K562 (cell line): ENCODE results near the gene ADGRG1. TPM values are rescaled to one million over a fixed set of nuclear protein-coding genes. Genes with fewer than 3 reads are reported as not detected.
A peak's percentile ranks its signal among the peaks of the same experiment; 100 is the strongest.

Experiments used
- BCL6 ChIP-seq: fragments of 250-450 bp; sonication (Bioruptor Pico); IDR thresholded peaks from 2 replicates; pipeline ENCODE4 v1.4.0; 2020
- EP300 ChIP-seq: IDR thresholded peaks from 2 replicates; pipeline ENCODE4 v1.6.1; 2012; ENCODE audit warnings: low read length, improper control_type of control experiment
- ETV1 ChIP-seq: fragments of 450-650 bp; conservative IDR thresholded peaks from 2 replicates; pipeline ENCODE4 v1.6.1; 2016; ENCODE audit warnings: missing genetic modification characterization, control low read depth, low read depth, missing compliant biosample characterization
- GABPB1 ChIP-seq: sonication (generic); formaldehyde crosslinking; IDR thresholded peaks from 2 replicates; pipeline ENCODE4 v1.8.0; 2022; ENCODE audit warnings: mild to moderate bottlenecking, missing genetic modification reagents
- ID3 ChIP-seq, 2 experiments: fragments of 250-450 bp in 1 of 2; fragments of 450-650 bp in 1 of 2; sonication (Bioruptor Pico) in 1 of 2; IDR thresholded peaks; 2 replicates each; pipeline versions ENCODE4 v1.6.1 to v1.8.0; 2016 to 2021; ENCODE audit warnings: mild to moderate bottlenecking in 2 of 2, moderate library complexity in 2 of 2, missing compliant biosample characterization in 1 of 2, missing genetic modification characterization in 1 of 2
- JUN ChIP-seq, 2 experiments: sonication (generic) in 1 of 2; formaldehyde crosslinking in 1 of 2; IDR thresholded peaks; 2 replicates each; pipeline versions ENCODE4 v1.6.1 to v1.8.0; 2012 to 2022; ENCODE audit warnings: borderline replicate concordance in 2 of 2, mild to moderate bottlenecking in 2 of 2, improper control_type of control experiment in 1 of 2, low read depth in 1 of 2, low read length in 1 of 2, missing genetic modification reagents in 1 of 2
- SMAD2 ChIP-seq: fragments of 150-350 bp; IDR thresholded peaks from 2 replicates; pipeline ENCODE4 v1.6.1; 2014; ENCODE audit warnings: low read depth, mild to moderate bottlenecking, low read length
- TCF7L2 ChIP-seq: fragments of 150-350 bp; IDR thresholded peaks from 2 replicates; pipeline ENCODE4 v1.6.1; 2016; ENCODE audit warnings: low read depth, mild to moderate bottlenecking, low read length, moderate library complexity
- TFAM ChIP-seq: fragments of 250-450 bp; sonication (Bioruptor Pico); conservative IDR thresholded peaks from 2 replicates; pipeline ENCODE4 v1.5.0; 2021; ENCODE audit warnings: mild to moderate bottlenecking, moderate library complexity
- TRIM25 ChIP-seq: fragments of 450-650 bp; IDR thresholded peaks from 2 replicates; pipeline ENCODE4 v1.7.0; 2016; ENCODE audit warnings: borderline replicate concordance
- ZNF212 ChIP-seq: fragments of 450-650 bp; formaldehyde crosslinking; IDR thresholded peaks from 2 replicates; pipeline ENCODE4 v1.4.0; 2020; ENCODE audit warnings: mild to moderate bottlenecking
- ZNF592 ChIP-seq: fragments of 450-650 bp; IDR thresholded peaks from 2 replicates; pipeline ENCODE4 v1.6.1; 2017; ENCODE audit warnings: antibody characterized with exemption, mild to moderate bottlenecking
- polyA plus RNA-seq, 8 experiments: library from polyadenylated mRNA; depleted of rRNA in 4 of 8; stranded (reverse) in 5 of 8; unstranded in 3 of 8; fragments of >200 nt; fragmentation: Nextera tagmentation in 2 of 8; fragmentation: Illumina TruSeq in 1 of 8; extraction: Ambion mirVana in 2 of 8; extraction: Trizol in 1 of 8; gene quantifications; 2 replicates each; pipeline versions ENCODE4 v1.2.1 to v1.2.3, GENCODE V29; 2011 to 2014; ENCODE audit warnings: inconsistent platforms in 1 of 8, missing spikeins in 1 of 8
- total RNA-seq, 7 experiments: library from RNA; depleted of rRNA in 6 of 7; stranded (reverse); fragments of >200 nt in 6 of 7; fragmentation: Illumina TruSeq in 2 of 7; extraction: Trizol in 2 of 7; gene quantifications; 2 replicates each; pipeline versions ENCODE4 v1.2.1 to v1.2.3, GENCODE V29; 2011 to 2021; ENCODE audit warnings: low replicate concordance in 1 of 7
- TF ChIP-seq, protein P1 (sequence below): fragments of 450-650 bp; IDR thresholded peaks from 2 replicates; pipeline ENCODE4 v1.6.1; 2016
- TF ChIP-seq, protein P2 (sequence below): sonication (generic); formaldehyde crosslinking; IDR thresholded peaks from 2 replicates; pipeline ENCODE4 v1.8.1; 2023; ENCODE audit warnings: mild to moderate bottlenecking, missing genetic modification reagents

ADGRG1 gene
- total and polyA plus RNA-seq, 9 of the 15 experiments (the other 6 are each of a cell fraction or from before 2014, with no cell fraction given), result 0.04 to 0.31 (median 0.16) TPM; not detected in 6

- no peak for TF ChIP-seq BCL6 (CRISPR knock-in tag)
- no peak for TF ChIP-seq ETV1 (tag)
- no peak for TF ChIP-seq TCF7L2
- TF ChIP-seq ID3 (CRISPR knock-in tag; IDR thresholded peaks at IDR 0.05), result no peak
- peak; percentile 45; the same call in 1 of the 2 replicates for TF ChIP-seq ID3 (tag; IDR thresholded peaks at IDR 0.05)
- peak; percentile 51 for TF ChIP-seq ZNF592
- no peak for TF ChIP-seq SMAD2
- TF ChIP-seq EP300, result 0 out of 2 replicates have a peak, but pooled peaks have one; percentile 19
- TF ChIP-seq ZNF212, result no peak
- TF ChIP-seq JUN (IDR thresholded peaks at IDR 0.05; ENCODE audit: borderline replicate concordance, low read depth, low read length), result no peak
- TF ChIP-seq JUN (CRISPR knock-in tag; IDR thresholded peaks at IDR 0.05; ENCODE audit: borderline replicate concordance), result peak; percentile 85; the same call in 1 of the 2 replicates
- no peak for TF ChIP-seq GABPB1 (CRISPR knock-in tag)
- TF ChIP-seq, protein P1, sequence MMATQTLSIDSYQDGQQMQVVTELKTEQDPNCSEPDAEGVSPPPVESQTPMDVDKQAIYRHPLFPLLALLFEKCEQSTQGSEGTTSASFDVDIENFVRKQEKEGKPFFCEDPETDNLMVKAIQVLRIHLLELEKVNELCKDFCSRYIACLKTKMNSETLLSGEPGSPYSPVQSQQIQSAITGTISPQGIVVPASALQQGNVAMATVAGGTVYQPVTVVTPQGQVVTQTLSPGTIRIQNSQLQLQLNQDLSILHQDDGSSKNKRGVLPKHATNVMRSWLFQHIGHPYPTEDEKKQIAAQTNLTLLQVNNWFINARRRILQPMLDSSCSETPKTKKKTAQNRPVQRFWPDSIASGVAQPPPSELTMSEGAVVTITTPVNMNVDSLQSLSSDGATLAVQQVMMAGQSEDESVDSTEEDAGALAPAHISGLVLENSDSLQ, result no peak
- TF ChIP-seq, protein P2, sequence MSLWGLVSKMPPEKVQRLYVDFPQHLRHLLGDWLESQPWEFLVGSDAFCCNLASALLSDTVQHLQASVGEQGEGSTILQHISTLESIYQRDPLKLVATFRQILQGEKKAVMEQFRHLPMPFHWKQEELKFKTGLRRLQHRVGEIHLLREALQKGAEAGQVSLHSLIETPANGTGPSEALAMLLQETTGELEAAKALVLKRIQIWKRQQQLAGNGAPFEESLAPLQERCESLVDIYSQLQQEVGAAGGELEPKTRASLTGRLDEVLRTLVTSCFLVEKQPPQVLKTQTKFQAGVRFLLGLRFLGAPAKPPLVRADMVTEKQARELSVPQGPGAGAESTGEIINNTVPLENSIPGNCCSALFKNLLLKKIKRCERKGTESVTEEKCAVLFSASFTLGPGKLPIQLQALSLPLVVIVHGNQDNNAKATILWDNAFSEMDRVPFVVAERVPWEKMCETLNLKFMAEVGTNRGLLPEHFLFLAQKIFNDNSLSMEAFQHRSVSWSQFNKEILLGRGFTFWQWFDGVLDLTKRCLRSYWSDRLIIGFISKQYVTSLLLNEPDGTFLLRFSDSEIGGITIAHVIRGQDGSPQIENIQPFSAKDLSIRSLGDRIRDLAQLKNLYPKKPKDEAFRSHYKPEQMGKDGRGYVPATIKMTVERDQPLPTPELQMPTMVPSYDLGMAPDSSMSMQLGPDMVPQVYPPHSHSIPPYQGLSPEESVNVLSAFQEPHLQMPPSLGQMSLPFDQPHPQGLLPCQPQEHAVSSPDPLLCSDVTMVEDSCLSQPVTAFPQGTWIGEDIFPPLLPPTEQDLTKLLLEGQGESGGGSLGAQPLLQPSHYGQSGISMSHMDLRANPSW (CRISPR knock-in tag), result no peak
- no peak for TF ChIP-seq TFAM (CRISPR knock-in tag)
- TF ChIP-seq TRIM25, result no peak
Measured at GRCh38 chr16:57688987-57689761, 60.7 kb downstream of the ADGRG1 start (continued).
